T-helper 1 cell treated with Interleukin-12 subunit alpha and Interleukin-12 subunit beta and Interleukin-4 antibody, amounts not matched to agents 30 μg/mL and 1 μg/mL, for 36 hours (primary cell): ENCODE results near the gene ADAM33.

Source experiments
- H3K27ac Mint-ChIP-seq: one replicate; pipeline ENCODE4 v1.8.0; 2021; ENCODE audit warnings: mild to moderate bottlenecking, mixed read lengths
- H3K27me3 Mint-ChIP-seq: one replicate; pipeline ENCODE4 v1.8.0; 2021; ENCODE audit warnings: low read depth, mixed read lengths
- H3K36me3 Mint-ChIP-seq: one replicate; pipeline ENCODE4 v1.8.0; 2021; ENCODE audit warnings: low read depth, mixed read lengths
- H3K4me1 Mint-ChIP-seq: one replicate; pipeline ENCODE4 v1.8.0; 2021; ENCODE audit warnings: low read depth, mixed read lengths
- H3K4me3 Mint-ChIP-seq: one replicate; pipeline ENCODE4 v1.8.0; 2021; ENCODE audit warnings: mild to moderate bottlenecking, moderate library complexity, mixed read lengths
- H3K9me3 Mint-ChIP-seq: one replicate; pipeline ENCODE4 v1.8.0; 2021; ENCODE audit warnings: mixed read lengths

ADAM33 gene, protein sequence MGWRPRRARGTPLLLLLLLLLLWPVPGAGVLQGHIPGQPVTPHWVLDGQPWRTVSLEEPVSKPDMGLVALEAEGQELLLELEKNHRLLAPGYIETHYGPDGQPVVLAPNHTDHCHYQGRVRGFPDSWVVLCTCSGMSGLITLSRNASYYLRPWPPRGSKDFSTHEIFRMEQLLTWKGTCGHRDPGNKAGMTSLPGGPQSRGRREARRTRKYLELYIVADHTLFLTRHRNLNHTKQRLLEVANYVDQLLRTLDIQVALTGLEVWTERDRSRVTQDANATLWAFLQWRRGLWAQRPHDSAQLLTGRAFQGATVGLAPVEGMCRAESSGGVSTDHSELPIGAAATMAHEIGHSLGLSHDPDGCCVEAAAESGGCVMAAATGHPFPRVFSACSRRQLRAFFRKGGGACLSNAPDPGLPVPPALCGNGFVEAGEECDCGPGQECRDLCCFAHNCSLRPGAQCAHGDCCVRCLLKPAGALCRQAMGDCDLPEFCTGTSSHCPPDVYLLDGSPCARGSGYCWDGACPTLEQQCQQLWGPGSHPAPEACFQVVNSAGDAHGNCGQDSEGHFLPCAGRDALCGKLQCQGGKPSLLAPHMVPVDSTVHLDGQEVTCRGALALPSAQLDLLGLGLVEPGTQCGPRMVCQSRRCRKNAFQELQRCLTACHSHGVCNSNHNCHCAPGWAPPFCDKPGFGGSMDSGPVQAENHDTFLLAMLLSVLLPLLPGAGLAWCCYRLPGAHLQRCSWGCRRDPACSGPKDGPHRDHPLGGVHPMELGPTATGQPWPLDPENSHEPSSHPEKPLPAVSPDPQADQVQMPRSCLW

DNA sequence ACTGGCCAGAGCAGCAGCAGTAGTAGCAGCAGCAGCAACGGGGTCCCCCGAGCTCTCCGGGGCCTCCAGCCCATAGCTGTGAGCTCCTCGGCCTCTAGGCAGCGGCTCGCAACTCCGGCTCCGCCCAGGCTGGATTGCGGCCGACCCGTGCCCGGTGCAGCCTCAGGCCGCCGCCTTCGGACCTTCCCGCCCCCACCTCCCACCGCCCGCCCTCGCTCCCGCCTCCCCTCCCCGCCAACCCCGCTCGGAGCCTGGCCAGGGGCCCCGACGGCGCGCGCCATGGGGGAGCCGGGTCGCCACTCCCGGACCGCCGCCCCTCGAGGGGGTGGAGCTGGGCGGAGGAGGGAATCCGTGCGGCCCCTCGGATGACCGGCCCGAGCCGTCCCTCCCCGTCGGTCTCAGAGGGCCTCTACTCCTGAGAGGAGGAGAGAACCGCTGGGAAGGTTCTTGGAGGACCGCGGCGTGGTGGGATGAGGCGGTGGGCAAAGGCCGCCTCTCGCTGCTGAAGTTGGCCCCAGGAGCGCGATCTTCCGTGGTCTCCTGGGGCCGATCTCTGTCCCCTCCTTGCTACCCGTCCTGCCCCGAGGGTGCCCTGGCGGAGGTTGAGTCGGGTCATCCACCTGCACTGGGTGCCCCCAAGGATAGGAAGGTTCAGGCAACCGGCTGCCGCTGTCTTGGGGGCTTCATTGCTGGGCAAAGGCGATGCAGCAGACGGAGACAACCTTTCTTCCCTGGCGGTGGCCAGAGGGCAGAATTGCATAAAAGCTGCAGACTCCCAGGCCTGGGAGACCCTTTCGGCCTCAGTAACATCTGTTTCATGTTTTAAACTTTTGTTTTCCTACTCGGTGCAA lies at the start of gene ADAM33:
Gene ADAM33 (minus strand): TSS at position 80 of the 851 bp plus-strand sequence. CDS start 6 bp downstream, at position 74.
- H3K9me3 Mint-ChIP-seq, result no peaks in the 10 kb centered on the region
- H3K27ac Mint-ChIP-seq, result no peak within 1 kb of the TSS
- no peaks in the 10 kb centered on the region for H3K36me3 Mint-ChIP-seq
- peaks cover 70% of the 10 kb centered on the region for H3K27me3 Mint-ChIP-seq
- H3K4me3 Mint-ChIP-seq, result no peak within 1 kb of the TSS
- no peaks in the 10 kb centered on the region for H3K4me1 Mint-ChIP-seq

- H3K4me3 Mint-ChIP-seq, result no peak overlapping the region
- no peaks in the 10 kb centered on the region for H3K36me3 Mint-ChIP-seq
- no peak overlapping the region for H3K27ac Mint-ChIP-seq
- no peaks in the 10 kb centered on the region for H3K9me3 Mint-ChIP-seq
- peaks cover 64% of the 10 kb centered on the region for H3K27me3 Mint-ChIP-seq
- peaks cover 4% of the 10 kb centered on the region for H3K4me1 Mint-ChIP-seq
Observed at GRCh38 chr20:3730803-3731672, 49.2 kb upstream of the ADAM33 start.

DNA sequence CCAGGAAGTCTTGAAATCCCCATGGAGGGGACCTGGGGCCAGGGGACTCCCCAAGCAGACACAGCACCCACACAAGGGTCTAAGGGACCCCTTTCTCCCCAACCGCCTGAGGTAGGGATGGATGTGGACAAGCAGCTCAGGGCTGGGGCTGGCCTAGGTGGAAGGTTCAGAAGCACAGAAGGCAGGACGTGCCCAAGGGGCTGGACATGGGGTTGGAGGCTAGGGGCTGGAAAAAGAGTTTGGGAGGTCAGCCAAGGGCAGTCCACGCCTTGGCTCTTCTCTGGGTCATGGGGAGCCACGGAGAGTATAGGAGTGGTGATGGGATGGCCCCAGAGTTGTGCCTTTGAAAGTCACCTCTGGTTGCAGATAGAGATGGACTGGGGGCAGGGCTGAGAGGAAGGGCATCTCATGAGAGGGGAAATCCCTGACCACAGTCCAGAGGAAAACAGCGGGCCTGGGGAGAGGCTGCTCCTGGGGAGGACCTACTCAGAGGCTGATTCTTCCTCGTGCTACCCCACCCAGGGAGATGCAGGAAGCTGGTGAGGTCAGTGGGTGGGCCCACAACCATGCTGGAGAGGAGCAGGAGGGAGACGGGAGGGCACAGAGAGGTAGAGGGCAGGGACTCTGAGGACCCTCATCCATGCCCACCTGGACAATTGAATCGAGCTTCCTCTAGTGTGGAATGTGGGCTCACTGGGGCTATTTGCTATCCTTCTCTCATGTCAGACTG lies 48.2 kb upstream of the ADAM33 start:
- no peak overlapping the region for H3K4me3 Mint-ChIP-seq
- H3K36me3 Mint-ChIP-seq, result no peaks in the 10 kb centered on the region
- no peaks in the 10 kb centered on the region for H3K9me3 Mint-ChIP-seq
- H3K27me3 Mint-ChIP-seq, result peaks cover 57% of the 10 kb centered on the region
- H3K27ac Mint-ChIP-seq, result no peak overlapping the region
- peaks cover 4% of the 10 kb centered on the region for H3K4me1 Mint-ChIP-seq

DNA sequence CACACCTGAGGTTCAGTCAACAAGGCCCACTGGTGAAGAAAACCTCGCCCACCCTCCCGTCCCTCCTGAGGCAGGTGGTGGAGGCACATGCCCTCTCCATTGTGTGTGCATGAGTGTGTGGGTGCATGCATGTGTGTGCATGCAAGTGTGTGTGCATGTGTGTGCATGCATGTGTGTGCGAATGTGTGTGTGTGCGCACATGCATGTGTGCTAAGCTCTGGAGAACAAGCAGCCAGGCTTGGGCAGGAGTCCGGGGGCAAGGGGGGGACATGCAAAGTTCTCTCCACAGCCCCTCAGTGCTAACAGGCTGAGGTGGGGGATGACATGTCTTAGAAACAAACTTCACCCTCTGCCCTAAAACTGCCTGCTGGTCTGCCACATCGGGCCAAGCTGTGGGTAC lies 47.6 kb upstream of the ADAM33 start:
- Mint-ChIP-seq H3K27me3 (peaks cover 54% of the 10 kb centered on the region), H3K36me3 (no peaks in the 10 kb centered on the region), H3K4me3 (no peak overlapping the region), H3K4me1 (peaks cover 4% of the 10 kb centered on the region), H3K27ac (no peak overlapping the region), H3K9me3 (no peaks in the 10 kb centered on the region)

- H3K27me3 Mint-ChIP-seq, result peaks cover 52% of the 10 kb centered on the region
- peaks cover 4% of the 10 kb centered on the region for H3K4me1 Mint-ChIP-seq
- H3K9me3 Mint-ChIP-seq, result no peaks in the 10 kb centered on the region
- no peak overlapping the region for H3K4me3 Mint-ChIP-seq
- no peaks in the 10 kb centered on the region for H3K36me3 Mint-ChIP-seq
- no peak overlapping the region for H3K27ac Mint-ChIP-seq
Observed at GRCh38 chr20:3728876-3729275, 47.1 kb upstream of the ADAM33 start.

- Mint-ChIP-seq H3K9me3 (no peaks in the 10 kb centered on the region), H3K27me3 (peaks cover 49% of the 10 kb centered on the region), H3K4me3 (no peak overlapping the region), H3K4me1 (peaks cover 4% of the 10 kb centered on the region), H3K36me3 (no peaks in the 10 kb centered on the region), H3K27ac (no peak overlapping the region)
Observed at GRCh38 chr20:3728354-3728753, 46.5 kb upstream of the ADAM33 start.

- Mint-ChIP-seq H3K27ac (no peak overlapping the region), H3K36me3 (no peaks in the 10 kb centered on the region), H3K9me3 (no peaks in the 10 kb centered on the region), H3K4me1 (peaks cover 4% of the 10 kb centered on the region), H3K27me3 (peaks cover 45% of the 10 kb centered on the region), H3K4me3 (no peak overlapping the region)
Observed at GRCh38 chr20:3727401-3728021, 45.7 kb upstream of the ADAM33 start.

DNA sequence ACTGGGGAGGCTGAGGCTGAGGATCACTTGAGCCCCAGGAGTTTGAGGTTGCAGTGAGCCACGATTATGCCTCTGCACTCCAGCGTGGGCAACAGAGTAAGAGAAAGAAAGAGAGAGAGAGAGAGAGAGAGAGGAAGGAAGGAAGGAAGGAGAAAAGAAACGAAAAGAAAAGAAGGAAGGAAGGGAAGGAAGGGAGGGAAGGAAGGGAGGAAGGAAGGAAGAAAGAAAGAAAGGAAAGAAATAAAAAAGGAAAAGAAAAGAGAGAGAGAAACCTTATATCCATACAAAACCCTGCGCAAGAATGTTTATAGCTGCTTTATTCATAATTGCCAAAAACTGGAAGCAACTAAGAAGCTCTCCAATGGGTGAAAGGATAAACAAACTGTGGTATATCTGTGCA lies 42.5 kb upstream of the ADAM33 start:
- Mint-ChIP-seq H3K9me3 (no peaks in the 10 kb centered on the region), H3K27me3 (peaks cover 50% of the 10 kb centered on the region), H3K4me3 (no peak overlapping the region), H3K27ac (no peak overlapping the region), H3K4me1 (peaks cover 1% of the 10 kb centered on the region), H3K36me3 (no peaks in the 10 kb centered on the region)

DNA sequence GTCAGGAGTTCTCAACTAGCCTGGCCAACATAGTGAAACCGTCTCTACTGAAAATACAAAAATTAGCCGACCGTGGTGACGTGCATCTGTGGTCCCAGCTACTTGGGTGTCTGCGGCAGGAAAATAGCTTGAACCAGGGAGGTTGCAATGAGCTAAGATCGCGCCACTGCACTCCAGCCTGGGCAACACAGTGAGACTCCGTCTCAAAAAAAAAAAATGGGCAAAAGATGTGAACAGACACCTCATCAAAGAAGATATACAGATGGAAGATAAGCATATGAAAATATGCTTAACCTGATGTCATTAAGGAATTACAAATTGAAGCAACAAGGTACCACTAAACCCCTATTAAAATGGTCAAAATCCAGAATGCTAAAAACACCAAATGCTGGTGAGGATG lies 41.5 kb upstream of the ADAM33 start:
- H3K27ac Mint-ChIP-seq, result no peak overlapping the region
- H3K36me3 Mint-ChIP-seq, result no peaks in the 10 kb centered on the region
- H3K9me3 Mint-ChIP-seq, result no peaks in the 10 kb centered on the region
- H3K4me3 Mint-ChIP-seq, result no peak overlapping the region
- peaks cover 1% of the 10 kb centered on the region for H3K4me1 Mint-ChIP-seq
- H3K27me3 Mint-ChIP-seq, result peaks cover 47% of the 10 kb centered on the region

DNA sequence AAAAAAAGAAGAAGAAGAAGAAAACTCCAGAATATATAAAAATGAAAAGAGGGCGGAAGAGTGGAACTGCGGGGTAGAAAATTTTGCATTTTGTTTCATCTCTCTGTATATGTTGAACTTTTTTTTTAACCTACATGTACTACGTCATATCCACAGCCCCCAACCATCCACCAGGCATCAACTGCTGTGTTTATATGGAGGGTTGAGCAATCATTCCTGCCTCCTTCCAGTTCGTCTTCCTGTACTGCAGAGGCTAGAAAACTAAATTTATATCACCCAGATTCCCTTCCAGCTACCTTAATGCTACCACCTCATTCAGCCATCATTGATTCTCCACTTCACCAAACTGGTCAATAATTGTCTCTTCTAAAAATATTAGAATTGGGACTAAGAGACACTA lies 40.1 kb upstream of the ADAM33 start:
- no peaks in the 10 kb centered on the region for H3K36me3 Mint-ChIP-seq
- no peak overlapping the region for H3K4me3 Mint-ChIP-seq
- no peaks in the 10 kb centered on the region for H3K9me3 Mint-ChIP-seq
- H3K27me3 Mint-ChIP-seq, result peaks cover 34% of the 10 kb centered on the region
- peaks cover 1% of the 10 kb centered on the region for H3K4me1 Mint-ChIP-seq
- H3K27ac Mint-ChIP-seq, result no peak overlapping the region

DNA sequence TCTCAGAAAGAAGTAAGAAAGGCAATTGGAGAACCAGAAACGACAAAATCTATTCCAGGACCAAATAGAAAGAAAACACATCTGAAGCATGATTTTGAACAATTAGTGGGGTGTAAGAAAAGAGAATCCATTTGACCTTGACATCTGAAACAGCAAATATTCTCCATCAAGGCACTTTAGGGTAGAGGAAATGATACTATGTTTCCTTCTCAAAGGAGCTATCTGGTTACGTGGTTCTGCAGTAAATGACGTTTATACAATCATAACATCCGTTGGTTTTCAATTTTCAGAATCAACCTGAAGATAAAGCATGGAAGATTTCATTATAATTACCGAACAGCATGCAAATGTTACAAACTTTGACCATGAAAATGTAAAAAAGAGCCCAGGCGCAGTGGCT lies 38.8 kb upstream of the ADAM33 start:
- Mint-ChIP-seq H3K36me3 (no peaks in the 10 kb centered on the region), H3K4me1 (peaks cover 1% of the 10 kb centered on the region), H3K4me3 (no peak overlapping the region), H3K9me3 (no peaks in the 10 kb centered on the region), H3K27me3 (peaks cover 33% of the 10 kb centered on the region), H3K27ac (no peak overlapping the region)

DNA sequence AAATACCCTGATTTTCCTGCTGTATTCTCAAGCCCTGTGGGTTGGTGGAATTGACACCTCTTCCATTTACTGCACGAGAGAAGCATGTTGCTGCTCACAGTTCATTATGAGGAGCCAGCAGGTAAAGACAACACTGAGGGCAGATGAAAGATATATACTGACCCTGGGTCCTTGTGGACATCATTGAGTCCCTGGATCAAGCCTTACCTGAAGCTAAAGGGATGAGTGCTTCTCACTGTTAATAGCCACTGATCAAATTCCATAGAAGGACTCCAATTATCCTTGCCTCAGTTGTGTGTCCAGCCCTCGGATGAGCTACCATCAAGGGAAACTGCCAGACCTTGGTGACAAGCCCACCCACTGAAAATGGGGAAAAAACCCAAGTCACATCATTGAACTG lies 38.3 kb upstream of the ADAM33 start:
- no peak overlapping the region for H3K27ac Mint-ChIP-seq

DNA sequence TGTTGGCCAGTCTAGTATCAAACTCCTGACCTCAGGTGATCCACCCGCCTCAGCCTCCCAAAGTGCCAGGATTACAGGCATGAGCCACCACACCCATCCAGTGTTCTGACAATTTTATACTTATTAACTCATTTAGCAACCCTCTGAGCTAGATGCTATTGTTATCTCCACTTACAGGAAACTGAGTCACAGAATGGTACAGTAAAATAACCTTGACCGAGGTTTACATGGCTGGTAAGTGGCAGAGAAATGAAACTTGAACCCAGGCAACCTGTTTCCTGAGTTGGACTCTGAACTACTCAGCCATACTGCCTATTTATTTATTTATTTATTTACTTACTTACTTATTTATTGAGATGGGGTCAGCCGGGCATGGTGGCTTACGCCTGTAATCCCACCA lies 37.2 kb upstream of the ADAM33 start:
- Mint-ChIP-seq H3K36me3 (no peaks in the 10 kb centered on the region), H3K4me1 (peaks cover 1% of the 10 kb centered on the region), H3K27ac (no peak overlapping the region), H3K4me3 (no peak overlapping the region), H3K9me3 (no peaks in the 10 kb centered on the region), H3K27me3 (peaks cover 30% of the 10 kb centered on the region)

More for the DNA sequence above, 38.3 kb upstream of the ADAM33 start:
- no peaks in the 10 kb centered on the region for H3K9me3 Mint-ChIP-seq
- H3K4me1 Mint-ChIP-seq, result peaks cover 1% of the 10 kb centered on the region
- peaks cover 33% of the 10 kb centered on the region for H3K27me3 Mint-ChIP-seq
- H3K4me3 Mint-ChIP-seq, result no peak overlapping the region
- H3K36me3 Mint-ChIP-seq, result no peaks in the 10 kb centered on the region
